Adrenal gland (tissue), 12 donors: ENCODE measurements around the gene MOCOS. TPM values are rescaled to one million over a fixed set of nuclear protein-coding genes. Genes with fewer than 3 reads are reported as not detected.

Experiments used
- DNase-seq, 7 donors: peaks; one replicate each; pipeline ENCODE4 v3.0.0-alpha.2; 2019 to 2020
- H3K27ac ChIP-seq, 5 donors: fragments of 200-600 bp; sonication (generic) in 4 of 5; 1 replicate in 3 of 5; 2 replicates in 2 of 5; pipeline versions ENCODE4 v1.5.1 to v1.8.0; 2016 to 2020; ENCODE audit warnings: mild to moderate bottlenecking in 1 of 5
- H3K27me3 ChIP-seq: fragments of 200-600 bp; 2 replicates; pipeline ENCODE4 v1.8.0; 2021
- H3K36me3 ChIP-seq, 2 donors: fragments of 200-600 bp; replicated peaks in 1 of 2; 1 replicate in 1 of 2; 2 replicates in 1 of 2; pipeline versions ENCODE4 v1.5.1 to v1.8.0; 2018 to 2022
- H3K4me1 ChIP-seq, 2 donors: fragments of 200-600 bp; replicated peaks in 1 of 2; 1 replicate in 1 of 2; 2 replicates in 1 of 2; pipeline versions ENCODE4 v1.5.1 to v1.8.0; 2018 to 2021
- H3K4me3 ChIP-seq, 4 donors: fragments of 200-600 bp; sonication (generic) in 3 of 4; one replicate each; pipeline ENCODE4 v1.5.1; 2016 to 2018
- H3K9me3 ChIP-seq, 3 donors: fragments of 200-600 bp; sonication (generic) in 1 of 3; replicated peaks in 1 of 3; 1 replicate in 2 of 3; 2 replicates in 1 of 3; pipeline versions ENCODE4 v1.5.1 to v1.8.0; 2016 to 2021
- POLR2A ChIP-seq, 2 donors: fragments of 450-650 bp; IDR thresholded peaks; one replicate each; pipeline ENCODE4 v1.6.1; 2017; ENCODE audit warnings: antibody characterized with exemption in 2 of 2, mild to moderate bottlenecking in 2 of 2, moderate library complexity in 1 of 2
- WGBS, 4 donors: extraction: QIAGEN DNeasy Blood & Tissue Kit in 2 of 4; methylation state at CpG; one replicate each; pipeline versions ENCODE4 v1.1.5 to v1.1.7; 2013 to 2017; 5-methylcytosine and 5-hydroxymethylcytosine counted together
- intact Hi-C, 2 donors: fragments of 100-400 bp; cut with DNase I; formaldehyde crosslinking; loops; one replicate each; pipeline versions ENCODE4 v1.14.1 to v1.15.0; 2022 to 2023
- polyA plus RNA-seq, 3 donors: library from polyadenylated mRNA; stranded (reverse); fragments of 200-250 nt in 2 of 3; fragments of 350-450 nt in 1 of 3; fragmentation: Illumina TruSeq in 1 of 3; extraction: RNeasy Lipid Tissue Mini Kit (QIAGEN cat#74804) in 1 of 3; gene quantifications; one replicate each; pipeline ENCODE4 v1.2.3, GENCODE V29; 2013 to 2014
- total RNA-seq, 9 donors: library from RNA; depleted of rRNA in 4 of 9; stranded (reverse); fragments of >200 nt in 4 of 9; fragments of 120-200 nt in 1 of 9; fragmentation: NEBNext Ultra II Directional in 1 of 9; extraction: Animal tissue kit (Norgen Biotek cat#: 25700) in 1 of 9; gene quantifications; one replicate each; pipeline versions ENCODE4 v1.1.0 to v1.2.4, GENCODE V29; 2013 to 2023
- TF ChIP-seq, protein P1 (sequence below), 6 experiments: fragments of 450-650 bp in 4 of 6; fragments of 200-600 bp in 2 of 6; sonication (generic) in 1 of 6; IDR thresholded peaks; 1 replicate in 5 of 6; 2 replicates in 1 of 6; pipeline versions ENCODE4 v1.5.1 to v1.8.0; 2016 to 2021; ENCODE audit warnings: antibody characterized with exemption in 6 of 6, mild to moderate bottlenecking in 2 of 6, moderate library complexity in 1 of 6
- donor health status: healthy with polysubstance abuse.
- donor health status: Bipolar disorder and iron deficiency.
- donor health status: DM: yes; HTN: yes; CAD: no.
- donor health status: DM: no; HTN: no; CAD: no.
- donor health status: DM: no; HTN: no; CAD: no.
- donor health status: DM: yes; HTN: yes; CAD: no.

Gene MOCOS
- total and polyA plus RNA-seq, 12 donors, result 7.6 to 88.1 (median 20.9) TPM

DNA sequence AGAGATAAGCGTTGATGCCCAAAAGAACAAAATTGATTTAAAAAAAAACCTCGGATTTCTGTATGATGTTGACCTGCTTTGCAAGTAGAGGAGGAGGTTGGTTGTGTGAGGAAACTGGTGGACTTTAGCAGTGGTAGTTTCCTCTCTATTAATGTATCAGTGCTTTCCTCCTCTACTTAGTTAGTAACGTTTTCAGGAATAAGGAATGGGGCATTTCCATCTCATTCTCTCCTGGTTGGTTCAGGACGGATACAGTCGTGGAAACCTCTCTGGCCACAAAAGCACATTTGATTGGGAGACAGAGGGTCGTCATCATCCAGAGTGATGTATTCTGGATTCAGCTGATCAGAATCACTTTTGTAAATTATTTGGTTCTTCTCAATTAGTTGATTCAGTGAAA, 111.7 kb downstream of the MOCOS start:
- WGBS, 4 donors, result 68 to 71% (median 70%) methylated on average over 6 of the region's 6 CpGs
- no peak for DNase-seq
- Histone ChIP-seq H3K27me3 (no peaks in the 10 kb centered on the region), H3K4me3 (peak overlapping the region in 1 of 4 donors; percentile 77), H3K4me1 (peaks cover 6 to 12% of the 10 kb centered on the region in 2 donors), H3K9me3 (no peaks in the 10 kb centered on the region), H3K36me3 (no peaks in the 10 kb centered on the region), H3K27ac (no peak overlapping the region)
- intact Hi-C loops, result loop anchor here (5.0 kb wide), 1 partner anchor 273 kb away; no protein-coding TSS in a partner anchor
- TF ChIP-seq POLR2A (IDR thresholded peaks at IDR 0.05), result no peak
- TF ChIP-seq, protein P1, sequence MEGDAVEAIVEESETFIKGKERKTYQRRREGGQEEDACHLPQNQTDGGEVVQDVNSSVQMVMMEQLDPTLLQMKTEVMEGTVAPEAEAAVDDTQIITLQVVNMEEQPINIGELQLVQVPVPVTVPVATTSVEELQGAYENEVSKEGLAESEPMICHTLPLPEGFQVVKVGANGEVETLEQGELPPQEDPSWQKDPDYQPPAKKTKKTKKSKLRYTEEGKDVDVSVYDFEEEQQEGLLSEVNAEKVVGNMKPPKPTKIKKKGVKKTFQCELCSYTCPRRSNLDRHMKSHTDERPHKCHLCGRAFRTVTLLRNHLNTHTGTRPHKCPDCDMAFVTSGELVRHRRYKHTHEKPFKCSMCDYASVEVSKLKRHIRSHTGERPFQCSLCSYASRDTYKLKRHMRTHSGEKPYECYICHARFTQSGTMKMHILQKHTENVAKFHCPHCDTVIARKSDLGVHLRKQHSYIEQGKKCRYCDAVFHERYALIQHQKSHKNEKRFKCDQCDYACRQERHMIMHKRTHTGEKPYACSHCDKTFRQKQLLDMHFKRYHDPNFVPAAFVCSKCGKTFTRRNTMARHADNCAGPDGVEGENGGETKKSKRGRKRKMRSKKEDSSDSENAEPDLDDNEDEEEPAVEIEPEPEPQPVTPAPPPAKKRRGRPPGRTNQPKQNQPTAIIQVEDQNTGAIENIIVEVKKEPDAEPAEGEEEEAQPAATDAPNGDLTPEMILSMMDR (IDR thresholded peaks at IDR 0.05), result no peak

DNA sequence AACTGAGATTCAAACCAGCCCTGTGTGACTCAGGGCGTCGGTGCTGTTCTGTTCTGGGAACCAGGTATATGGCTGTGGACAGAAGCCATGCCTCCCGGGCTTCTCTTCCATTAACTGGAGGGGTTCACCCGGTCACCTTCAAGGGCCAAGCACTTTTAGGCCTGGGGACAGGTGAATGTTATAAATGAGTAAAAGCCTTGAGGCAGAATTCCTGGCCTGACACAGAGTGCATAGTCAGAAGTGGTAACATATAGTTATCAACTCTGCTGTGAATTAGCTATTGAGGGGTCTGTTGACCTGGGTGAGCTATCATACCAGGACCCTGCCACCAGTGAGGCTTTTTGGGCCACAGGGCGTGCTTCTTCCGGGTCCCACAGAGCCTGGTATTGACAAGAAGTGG, 112.9 kb downstream of the MOCOS start:
- no peak for TF ChIP-seq POLR2A (IDR thresholded peaks at IDR 0.05)
- TF ChIP-seq, protein P1 (IDR thresholded peaks at IDR 0.05), result no peak
- intact Hi-C loops, result no loop called here
- Histone ChIP-seq H3K27ac (no peak overlapping the region), H3K36me3 (no peaks in the 10 kb centered on the region), H3K4me1 (peaks cover 6 to 12% of the 10 kb centered on the region in 2 donors), H3K4me3 (no peak overlapping the region), H3K9me3 (no peaks in the 10 kb centered on the region), H3K27me3 (no peaks in the 10 kb centered on the region)
- WGBS, 4 donors, result 86 to 97% (median 91%) methylated on average over 4 to 6 of the region's 6 CpGs
- DNase-seq, result no peak

DNA sequence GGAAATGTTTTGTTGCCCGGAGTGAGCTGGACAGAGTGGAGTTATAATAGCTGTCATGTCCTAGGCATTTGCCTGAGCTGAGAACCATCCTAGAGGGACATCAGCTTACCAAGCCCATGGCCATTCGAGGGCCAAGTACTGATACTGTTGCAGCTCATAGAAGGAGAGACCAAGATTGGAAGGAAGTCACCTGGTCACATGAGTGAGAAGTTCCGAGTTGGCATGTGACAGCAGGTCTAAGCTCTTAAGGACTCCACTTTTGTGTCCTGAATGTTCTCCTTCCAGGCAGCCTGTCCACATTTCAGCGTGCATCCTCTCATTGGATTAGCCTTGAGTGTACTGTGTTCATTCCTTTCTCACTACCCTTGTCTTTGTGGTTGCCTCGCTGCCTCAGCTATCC, 114.6 kb downstream of the MOCOS start:
- TF ChIP-seq, protein P1 (IDR thresholded peaks at IDR 0.05), result no peak
- no peak for TF ChIP-seq POLR2A (IDR thresholded peaks at IDR 0.05)
- Histone ChIP-seq H3K36me3 (no peaks in the 10 kb centered on the region), H3K4me3 (no peak overlapping the region), H3K9me3 (no peaks in the 10 kb centered on the region), H3K27ac (no peak overlapping the region), H3K4me1 (peaks cover 4 to 6% of the 10 kb centered on the region in 2 donors), H3K27me3 (no peaks in the 10 kb centered on the region)
- DNase-seq, result no peak
- WGBS, 4 donors, result 81 to 92% (median 87%) methylated on average over 5 of the region's 5 CpGs
- intact Hi-C loops, result no loop called here

DNA sequence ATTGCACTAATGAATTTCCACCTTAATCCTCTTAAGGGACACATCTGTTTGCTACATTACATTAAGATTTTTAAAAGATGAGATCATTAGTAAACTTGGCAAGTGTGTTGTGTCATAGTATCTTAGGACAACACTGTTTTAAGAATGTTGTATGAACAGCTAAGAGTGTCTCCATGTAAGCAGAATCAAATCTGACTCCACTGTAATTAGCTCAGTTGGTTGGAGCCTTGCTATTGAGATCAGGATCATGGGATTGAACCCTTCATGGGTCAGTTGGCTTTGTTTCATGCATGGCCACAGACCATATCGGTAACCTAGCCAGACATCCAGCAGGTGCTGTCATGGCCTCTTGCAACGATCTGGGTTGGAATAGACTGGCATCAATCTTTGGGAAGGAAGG, 115.4 kb downstream of the MOCOS start:
- H3K4me1 ChIP-seq, result peaks cover 0 to 6% of the 10 kb centered on the region in 2 donors
- no peak for DNase-seq
- no peak overlapping the region for H3K27ac ChIP-seq
- no peaks in the 10 kb centered on the region for H3K27me3 ChIP-seq
- WGBS, 4 donors, result 71 to 91% (median 86%) methylated on average over 2 of the region's 2 CpGs
- intact Hi-C loops, result no loop called here
- no peaks in the 10 kb centered on the region for H3K9me3 ChIP-seq
- H3K36me3 ChIP-seq, result no peaks in the 10 kb centered on the region
- TF ChIP-seq POLR2A (IDR thresholded peaks at IDR 0.05), result no peak
- TF ChIP-seq, protein P1 (IDR thresholded peaks at IDR 0.05), result no peak
- H3K4me3 ChIP-seq, result no peak overlapping the region
